Hematopoietic multipotent progenitor cell treated with erythropoietin and hydrocortisone succinate and interleukin-3 and kit ligand, for 4 days (in vitro differentiated cells): ENCODE results near the gene SRP68.
"Not testable (repeated sequence)": the region's sequence is repeated elsewhere in the genome, so short reads cannot be mapped to it uniquely, and the experiment has no call there.

ENCODE experiments used
- DNase-seq: peaks from one replicate; pipeline ENCODE4 v3.0.0-alpha.2; 2015

Gene SRP68

DNA sequence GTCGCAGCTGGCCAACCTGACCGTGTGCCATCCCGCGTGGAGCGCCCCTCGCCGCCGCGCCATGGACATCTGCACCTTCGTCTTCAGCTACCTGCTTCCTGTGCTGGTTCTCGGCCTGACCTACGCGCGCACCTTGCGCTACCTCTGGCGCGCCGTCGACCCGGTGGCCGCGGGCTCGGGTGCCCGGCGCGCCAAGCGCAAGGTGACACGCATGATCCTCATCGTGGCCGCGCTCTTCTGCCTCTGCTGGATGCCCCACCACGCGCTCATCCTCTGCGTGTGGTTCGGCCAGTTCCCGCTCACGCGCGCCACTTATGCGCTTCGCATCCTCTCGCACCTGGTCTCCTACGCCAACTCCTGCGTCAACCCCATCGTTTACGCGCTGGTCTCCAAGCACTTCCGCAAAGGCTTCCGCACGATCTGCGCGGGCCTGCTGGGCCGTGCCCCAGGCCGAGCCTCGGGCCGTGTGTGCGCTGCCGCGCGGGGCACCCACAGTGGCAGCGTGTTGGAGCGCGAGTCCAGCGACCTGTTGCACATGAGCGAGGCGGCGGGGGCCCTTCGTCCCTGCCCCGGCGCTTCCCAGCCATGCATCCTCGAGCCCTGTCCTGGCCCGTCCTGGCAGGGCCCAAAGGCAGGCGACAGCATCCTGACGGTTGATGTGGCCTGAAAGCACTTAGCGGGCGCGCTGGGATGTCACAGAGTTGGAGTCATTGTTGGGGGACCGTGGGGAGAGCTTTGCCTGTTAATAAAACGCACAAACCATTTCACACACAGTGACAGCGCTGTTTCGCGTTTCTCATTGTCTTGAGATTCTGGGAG is 4.7 kb upstream of the SRP68 start:
- DNase-seq, result peak; percentile 53

DNA sequence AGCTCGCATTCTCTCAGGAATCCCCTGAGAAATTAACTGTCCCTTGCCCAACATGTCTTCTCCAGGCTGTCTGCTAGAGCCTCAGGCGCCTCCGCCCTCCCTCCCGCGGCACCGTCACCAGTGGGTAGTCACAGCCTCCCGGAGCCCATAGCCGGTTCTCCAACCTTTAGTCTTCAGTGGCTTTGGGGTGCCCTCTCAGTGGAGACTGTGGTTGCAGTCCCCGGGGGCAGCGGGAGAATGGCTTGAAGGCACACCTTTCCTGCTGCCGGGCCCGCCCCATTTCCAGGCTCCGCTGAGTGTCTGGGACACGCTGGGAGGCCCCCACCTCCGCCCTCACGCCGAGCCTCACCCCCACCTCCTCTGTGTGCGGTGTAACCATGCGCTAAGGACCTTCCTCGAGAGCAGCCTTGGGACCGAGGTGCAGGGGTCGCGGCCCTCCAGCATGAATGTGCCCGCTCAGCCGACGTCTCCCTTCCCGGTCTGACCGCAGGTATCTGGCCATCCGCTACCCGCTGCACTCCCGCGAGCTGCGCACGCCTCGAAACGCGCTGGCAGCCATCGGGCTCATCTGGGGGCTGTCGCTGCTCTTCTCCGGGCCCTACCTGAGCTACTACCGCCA is 3.9 kb upstream of the SRP68 start:
- DNase-seq, result no peak

DNA sequence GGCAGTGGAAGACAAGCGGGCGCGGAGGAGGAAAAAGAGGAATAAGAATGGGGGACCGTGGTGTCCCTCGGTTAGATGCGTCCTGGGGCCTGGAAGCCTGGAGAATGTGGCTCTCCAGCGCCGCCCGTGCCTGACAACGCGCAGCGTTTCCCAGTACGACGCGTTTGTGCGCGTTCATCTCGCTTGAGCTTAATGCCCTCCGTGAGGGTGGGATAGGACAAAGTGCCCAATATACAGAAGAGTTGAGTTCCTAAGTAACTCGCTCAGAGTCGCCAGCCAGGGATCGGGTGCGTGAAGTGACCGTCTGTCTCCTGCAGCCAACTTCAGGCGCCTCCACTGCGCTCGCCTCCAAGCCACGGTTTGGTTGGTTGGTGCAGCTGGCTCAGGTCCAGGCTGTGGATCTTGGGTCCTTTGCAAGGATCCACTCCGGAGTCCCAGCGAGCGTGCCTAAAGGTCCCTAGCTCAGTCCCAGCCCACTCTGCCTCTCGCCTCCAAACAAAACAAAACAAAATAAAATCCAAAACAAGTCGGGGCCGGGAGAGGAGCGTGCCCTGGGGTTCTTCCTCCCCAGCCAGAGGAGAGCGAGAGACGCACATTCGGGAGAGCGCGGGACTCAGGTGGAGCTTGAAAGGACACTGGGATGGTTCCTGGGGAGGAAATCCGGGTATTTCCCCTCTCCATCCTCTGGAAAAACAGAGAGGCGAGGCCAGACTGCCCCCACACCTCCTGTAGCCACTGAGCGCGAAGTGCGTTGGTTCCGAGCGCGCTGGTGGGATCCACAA is 3.2 kb upstream of the SRP68 start:
- DNase-seq, result peak; percentile 63

DNA sequence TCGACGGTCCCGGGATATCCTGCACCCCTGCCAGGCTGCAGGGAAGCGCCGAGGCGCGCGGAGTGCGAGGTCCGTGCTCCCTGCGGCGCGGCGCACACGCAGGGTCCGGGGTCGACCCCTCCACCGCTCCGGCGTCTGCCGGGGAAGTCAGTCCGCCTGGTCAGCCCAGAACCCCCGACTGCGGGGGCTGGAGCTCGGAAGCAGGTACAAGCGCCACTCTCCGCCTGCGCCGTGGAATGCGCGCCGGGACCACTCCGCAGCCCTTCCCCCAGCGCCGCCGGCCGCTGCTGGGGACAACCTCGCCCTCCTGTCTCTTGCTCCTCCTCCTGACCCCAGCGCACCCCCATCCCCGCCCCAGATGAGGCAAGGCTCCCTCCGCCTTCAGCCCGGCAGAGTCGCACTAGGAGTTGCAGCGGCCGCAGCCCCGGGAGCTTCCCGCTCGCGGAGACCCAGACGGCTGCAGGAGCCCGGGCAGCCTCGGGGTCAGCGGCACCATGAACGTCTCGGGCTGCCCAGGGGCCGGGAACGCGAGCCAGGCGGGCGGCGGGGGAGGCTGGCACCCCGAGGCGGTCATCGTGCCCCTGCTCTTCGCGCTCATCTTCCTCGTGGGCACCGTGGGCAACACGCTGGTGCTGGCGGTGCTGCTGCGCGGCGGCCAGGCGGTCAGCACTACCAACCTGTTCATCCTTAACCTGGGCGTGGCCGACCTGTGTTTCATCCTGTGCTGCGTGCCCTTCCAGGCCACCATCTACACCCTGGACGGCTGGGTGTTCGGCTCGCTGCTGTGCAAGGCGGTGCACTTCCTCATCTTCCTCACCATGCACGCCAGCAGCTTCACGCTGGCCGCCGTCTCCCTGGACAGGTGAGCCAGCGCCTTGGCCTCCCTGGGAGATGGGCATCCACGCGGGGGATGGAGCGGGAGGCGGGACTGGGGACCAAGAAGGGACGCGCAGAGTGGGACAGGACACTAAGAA is 2.4 kb upstream of the SRP68 start, which contains the start of gene GALR2:
GALR2 (plus strand) TSS at position 392 of the 974 bp plus-strand sequence; CDS start at position 495, 103 bp downstream.
- DNase-seq, result peak; percentile 47

DNA sequence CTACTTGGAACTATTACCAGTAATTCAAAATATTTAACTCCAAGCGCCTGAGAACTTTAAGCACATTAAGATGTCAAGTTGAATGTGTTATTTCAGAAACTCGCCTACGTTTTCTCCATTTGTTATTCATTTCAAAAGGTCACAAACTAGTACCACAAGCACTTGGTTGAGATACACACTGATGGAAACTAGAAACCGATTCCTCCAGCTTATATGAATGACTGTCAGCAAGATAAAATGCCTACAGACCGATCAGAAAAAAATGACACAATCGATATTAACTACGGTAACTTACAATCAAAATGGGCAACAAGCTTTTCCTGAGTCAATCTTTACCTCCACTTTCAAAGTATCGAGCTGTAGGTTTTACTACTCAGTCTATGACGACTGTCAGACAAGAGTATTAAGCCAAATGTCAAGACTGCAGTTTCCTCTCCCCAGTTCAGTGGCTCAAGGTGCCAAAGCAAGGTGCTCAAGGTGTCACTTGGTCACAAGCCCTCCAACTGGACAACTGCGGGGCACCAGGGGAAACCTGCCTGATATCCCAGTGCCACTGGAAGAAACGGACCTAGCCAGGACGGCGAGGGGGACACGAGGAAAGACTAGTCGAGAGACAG is 678 bp downstream of the SRP68 start:
- no peak for DNase-seq

DNA sequence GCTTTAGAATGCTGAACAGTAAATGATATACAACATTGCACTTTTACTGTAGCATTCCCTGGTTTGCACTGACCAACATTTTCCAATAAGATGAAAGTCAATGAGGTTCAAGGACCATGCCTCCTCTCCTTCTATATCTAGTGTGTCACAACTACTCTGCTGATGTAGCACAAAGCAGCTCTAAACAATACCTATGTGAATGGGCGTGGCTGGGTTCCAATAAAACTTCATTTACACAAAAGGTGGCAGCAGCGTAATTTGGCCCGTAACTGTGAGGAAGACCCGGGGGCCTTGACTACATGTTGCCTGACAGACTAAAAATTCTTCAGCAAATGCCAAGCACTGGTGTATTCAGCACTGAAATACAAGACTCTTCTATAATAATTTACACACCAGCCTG is 6.5 kb downstream of the SRP68 start:
- DNase-seq, result no peak

DNA sequence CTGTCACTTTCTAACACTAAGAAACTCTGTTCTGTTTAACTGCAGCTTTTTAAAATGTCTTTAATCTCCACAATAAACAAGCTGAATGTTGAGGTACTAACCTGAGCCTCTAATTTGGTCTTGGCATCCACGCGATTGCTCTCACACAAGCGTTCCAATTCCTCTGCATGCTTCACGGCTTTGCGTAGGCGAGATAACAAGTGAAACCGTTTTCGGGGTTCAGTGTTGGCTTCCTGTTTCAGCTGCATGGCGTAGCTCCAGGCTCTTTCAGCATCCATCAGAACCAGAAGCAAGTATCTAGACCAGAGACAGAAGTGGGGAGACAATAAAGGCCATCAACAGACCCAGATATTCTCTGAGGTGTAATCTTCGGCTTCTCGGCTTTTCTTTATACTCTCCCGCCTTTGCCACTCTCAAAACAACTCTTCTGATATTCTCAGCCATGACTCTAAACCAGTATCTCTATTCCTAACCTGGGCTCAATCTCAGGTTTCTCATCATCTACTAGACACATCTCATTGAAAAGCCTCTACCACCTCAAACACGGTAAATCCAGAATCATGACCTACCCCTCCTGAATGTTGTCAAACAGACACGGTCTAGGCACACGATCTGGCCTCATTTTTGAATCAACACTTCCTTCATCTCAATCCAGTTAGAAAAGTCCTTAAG is 8.3 kb downstream of the SRP68 start:
- DNase-seq, result peak; percentile 44

DNA sequence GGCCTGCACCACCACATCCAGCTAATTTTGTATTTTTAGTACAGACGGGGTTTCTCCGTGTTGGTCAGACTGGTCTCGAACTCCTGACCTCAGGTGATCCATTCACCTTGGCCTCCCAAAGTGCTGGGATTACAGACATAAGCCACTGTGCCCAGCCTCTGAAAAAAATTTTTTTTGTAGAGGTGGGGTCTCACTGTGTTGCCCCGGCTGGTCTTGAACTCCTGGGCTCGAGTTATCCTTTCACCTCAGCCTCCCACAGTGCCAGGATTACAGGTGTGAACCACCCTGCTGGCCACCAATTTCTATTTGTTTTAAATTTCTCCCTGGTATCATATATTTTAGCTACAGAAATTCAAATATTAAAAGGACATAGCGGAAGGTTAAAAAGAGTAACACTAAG is 14.1 kb downstream of the SRP68 start:
- DNase-seq, result not testable (repeated sequence)

DNA sequence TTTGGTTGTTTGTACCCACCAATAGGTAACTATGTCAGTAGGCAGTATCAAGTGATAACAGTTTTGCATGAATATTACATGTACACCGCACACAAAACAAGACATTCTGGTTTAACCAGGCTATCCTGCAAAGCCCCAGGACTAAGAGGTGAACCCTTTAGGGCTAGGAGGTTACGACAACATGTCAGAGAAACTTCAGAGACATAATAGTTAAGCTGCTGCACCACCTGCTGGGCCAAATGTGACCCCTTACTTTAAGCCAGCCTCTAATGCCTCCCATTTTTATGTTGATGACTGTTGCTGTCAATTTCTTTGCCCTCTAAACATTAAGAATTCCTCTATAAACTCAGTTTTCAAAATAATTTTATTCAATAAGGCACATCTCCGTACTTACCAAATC is 15.4 kb downstream of the SRP68 start:
- peak; percentile 37 for DNase-seq

DNA sequence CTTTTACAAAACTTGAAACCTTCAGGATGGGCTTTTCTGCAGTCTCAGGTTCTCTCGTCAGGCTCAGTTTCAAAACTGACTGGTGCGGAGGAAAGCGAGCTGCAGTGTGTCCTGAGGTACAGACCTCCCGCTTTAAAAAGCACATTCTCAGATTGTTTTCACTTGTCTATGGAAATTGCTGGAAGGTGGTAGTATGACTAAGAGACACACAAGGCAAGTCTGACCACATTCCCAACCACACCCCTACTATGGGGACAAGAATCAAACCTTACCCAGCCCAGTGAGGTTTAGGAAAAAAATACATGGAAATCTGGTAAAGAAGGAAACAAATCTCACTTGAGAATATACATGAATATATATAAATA is 18.2 kb downstream of the SRP68 start:
- DNase-seq, result no peak

DNA sequence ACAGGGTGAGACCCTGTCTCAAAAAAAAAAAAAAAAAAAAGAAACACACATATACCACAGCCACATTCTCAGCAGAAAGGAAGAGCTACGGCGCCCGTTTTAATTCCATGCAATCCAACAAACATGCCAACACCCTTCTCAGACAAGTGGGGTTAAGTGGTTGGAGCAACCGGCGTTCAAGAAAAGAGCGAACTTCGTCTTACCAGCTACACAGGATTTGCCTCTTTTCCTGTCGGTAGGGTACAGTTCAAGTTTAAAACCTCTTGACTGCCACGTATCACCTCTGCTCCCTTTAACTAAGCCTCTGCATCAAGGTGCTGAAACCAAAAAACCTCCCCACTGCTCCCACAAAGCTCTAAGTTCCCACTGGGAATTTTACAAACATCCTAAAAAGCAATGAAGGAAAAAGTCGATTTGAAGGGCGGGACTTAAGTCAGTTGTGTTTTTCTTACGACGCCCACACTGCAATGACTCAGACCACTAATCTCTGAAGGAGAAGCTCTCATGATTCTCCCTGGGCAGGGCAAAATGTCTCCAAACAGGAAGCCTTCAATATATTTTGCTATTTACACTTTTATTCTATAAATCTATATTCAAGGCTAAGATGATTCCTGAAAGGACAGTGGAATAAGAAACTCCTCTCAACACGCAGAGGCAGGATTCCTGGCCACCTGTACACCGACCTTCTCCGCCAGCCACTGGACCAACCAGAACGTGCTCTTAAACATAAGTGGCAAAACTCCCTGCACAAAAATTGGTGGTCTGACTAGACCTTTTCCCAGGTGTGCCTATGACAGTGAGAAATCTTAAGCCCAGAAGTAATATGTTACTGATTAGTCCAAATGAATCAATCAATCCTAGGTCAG is 18.8 kb downstream of the SRP68 start:
- DNase-seq, result peak; percentile 46

DNA sequence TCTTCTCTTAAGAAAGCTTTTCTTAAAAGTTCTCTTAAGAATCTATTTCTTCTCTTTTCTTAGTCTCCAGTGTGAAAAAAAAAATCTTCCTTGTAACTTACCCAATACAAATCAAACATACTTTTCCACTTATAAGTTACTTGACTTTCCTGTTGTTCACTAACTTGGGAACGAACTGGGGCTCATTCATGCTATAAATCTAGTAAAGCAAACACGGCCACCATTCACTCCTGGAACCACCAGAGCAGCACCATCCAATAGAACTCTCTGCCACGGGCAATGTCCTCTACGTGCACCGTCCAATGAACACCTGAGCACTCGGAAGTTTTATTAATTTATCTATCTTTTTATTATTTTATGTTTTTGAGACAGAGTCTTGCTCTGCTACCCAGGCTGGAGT is 20.8 kb downstream of the SRP68 start:
- DNase-seq, result no peak

DNA sequence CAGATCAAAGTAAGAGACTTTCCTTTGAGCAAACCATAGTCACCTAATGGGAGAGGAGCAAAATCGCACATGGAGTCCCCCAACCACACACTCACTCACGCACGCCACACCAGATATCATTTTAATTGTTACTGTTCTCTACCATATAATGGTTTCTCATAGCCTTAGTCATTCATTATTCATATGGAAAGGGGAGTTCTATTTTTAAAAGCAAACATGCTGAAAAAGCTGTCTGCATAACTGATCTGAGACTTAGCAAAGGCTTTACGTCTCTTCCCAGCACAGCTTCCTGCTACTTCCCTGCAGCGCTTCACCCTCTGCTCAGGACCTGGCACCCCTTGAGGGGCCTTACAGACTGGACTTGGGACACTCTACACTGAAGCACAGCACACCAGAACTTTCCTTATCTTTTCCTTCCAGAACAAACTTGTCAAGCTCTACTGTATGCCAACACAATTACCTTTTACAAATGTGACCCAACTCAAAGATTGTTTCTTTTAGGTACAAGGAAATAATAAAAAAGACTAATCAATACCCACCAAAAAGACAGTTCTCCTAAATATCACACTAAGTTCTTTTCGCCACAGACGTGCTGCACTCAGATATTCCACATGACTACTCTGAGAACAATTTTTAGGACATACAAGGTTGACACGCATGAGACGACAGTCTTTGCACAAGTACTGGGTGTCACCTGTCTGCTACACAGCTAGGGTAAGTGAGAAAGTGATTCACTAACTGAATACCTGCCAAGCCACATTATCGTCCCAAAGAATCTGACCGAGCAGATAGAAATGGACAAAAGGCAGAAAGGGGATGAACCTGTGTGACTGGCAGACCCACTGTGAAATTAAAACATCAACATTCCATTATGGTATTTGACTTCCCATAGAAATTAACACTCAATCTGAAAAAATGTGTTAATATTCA is 21.5 kb downstream of the SRP68 start:
- no peak for DNase-seq

DNA sequence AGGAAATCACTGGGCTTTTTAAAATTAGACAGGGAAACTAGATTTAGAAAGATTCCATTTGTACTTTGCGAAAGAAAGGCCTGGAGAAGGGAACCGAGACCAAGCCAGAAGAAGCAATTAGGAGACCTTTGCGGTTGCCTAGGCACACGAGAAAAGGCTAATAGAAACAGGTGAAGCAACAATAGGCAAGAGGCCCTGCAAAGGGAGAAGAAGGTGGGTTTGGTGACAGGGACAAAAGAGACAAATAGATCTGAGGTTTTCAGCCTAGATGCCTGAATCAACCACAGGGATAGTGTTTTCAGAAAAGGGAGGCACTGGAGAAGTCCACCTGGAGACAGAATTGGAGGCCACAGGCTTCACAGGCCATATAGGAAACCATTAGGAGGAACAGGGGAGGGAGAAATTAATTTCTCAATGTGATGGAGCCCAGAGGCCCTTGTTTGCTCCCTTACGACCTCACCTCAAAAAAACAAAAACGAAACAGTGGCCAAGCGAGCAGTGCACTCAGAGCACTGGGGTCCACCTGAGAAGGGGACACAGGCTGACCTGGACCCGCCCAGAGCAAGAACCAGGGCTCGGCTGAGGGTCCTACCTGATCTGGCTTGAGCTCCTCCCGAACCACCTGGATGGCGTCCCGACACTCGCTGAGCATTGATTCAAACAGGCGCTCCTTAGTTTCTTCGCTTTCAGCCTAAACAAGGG is 22.3 kb downstream of the SRP68 start:
- DNase-seq, result no peak

DNA sequence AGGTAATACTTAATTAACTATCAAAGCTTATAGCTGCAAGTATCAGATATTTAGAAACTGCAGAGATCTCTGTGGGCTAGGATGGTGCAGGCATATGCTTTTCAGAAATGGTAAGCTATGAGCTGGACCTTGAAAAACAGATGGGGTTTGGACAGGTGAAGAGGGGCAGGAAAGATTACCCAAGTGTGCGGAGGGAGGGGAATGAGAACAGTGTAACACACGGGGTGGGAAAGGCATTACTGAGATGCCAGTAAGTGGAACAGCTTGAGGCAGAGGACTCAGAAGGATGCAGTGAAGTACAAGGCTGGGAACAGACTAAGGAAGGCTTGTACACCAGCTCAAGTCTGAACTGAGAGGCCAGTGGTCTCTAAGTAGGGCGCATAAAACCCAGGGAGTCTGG is 23.1 kb downstream of the SRP68 start:
- no peak for DNase-seq

DNA sequence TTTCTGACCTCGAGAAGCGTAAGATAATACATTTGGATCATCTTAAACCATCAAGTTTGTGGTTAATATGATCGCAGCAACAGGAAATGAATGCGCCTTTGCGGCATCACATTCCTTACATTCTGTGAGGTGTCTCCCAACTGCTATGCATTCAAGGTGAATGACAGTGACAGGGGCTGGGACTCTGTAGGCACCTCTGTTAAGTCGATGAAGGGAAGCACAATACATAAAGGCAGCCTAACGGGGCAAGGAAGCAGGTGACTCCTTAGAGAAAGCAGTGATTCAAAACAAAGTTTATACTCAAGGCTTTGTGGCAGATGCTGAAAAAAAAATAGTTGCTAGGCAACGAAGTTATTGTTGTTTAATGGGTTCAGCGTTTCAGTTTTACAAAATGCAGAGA is 23.6 kb downstream of the SRP68 start:
- DNase-seq, result no peak

DNA sequence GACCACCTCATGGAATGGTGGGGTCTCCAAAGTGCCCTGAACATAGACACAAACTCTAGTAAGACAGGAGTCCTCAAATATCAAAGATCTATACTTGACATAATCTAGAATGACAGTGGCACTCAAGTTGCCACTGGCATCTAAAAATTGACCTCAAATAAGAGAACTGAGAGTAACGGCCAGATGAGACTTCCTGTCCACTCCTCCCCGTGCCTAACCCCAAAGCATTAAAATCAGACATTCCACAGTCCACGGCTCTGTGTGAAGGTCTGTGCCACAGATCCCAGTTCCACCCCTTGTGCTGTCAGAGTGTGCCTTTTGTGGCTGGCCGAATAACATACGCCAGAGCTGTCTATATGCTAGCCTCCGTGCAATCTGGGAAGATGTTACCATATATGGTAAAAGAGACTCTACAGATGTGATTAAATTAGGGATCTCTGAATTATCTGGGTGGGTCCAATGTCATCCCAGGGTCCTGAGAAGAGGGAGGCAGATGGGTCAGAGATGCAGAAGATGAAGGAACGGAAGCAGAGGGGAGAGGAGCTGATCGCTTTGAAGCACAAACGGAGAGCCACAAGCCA is 24.2 kb downstream of the SRP68 start:
- no peak for DNase-seq

DNA sequence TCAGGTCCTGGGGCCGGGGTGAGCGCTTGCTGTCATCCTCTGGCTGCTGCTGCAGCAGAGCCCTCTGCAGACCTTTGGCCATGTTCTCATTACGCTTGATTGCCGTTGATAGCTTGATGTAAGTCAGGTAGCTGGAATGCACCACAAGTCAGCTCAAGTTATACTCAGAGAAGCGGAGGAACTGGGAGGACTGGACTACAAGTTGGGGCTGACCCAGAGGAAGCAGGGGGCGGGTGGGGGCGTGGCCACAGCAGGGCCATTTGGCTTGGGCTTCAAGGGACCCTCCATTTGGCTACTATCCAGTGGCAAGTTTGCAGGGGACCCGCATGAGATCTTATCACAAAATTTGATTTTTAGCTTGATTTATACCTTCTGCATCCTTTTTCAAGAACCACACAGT is 26.3 kb downstream of the SRP68 start:
- no peak for DNase-seq
